GM19452 (cell line): ENCODE data around the gene FAM163A.

Experiments
- ATAC-seq: cut with Tn5 transposase; IDR thresholded peaks from one replicate; pipeline ENCODE4 v1.9.1; 2021; ENCODE audit not compliant: unreplicated experiment

FAM163A gene

GRCh38 chr1:179813626-179814545, 70.8 kb downstream of the FAM163A start:
- ATAC-seq, result no peak

DNA sequence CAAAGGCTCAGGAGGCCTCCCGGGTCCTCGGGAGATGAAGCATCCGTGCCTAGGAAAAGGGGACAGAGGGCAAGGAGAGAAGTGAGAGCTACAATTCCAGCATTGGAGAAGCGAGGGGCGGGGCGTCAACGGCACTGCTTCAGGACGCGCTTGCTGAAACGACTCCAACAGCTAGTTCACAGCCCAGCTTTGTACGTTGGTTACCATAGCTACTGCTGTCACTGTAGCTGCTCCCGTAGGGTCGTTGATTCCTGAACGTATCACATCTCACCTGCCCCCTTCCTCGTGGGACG, 71.4 kb downstream of the FAM163A start:
- ATAC-seq, result no peak

GRCh38 chr1:179815641-179816040, 72.5 kb downstream of the FAM163A start:
- ATAC-seq, result no peak

- ATAC-seq, result no peak
Measured at GRCh38 chr1:179816196-179816960, 73.3 kb downstream of the FAM163A start.

DNA sequence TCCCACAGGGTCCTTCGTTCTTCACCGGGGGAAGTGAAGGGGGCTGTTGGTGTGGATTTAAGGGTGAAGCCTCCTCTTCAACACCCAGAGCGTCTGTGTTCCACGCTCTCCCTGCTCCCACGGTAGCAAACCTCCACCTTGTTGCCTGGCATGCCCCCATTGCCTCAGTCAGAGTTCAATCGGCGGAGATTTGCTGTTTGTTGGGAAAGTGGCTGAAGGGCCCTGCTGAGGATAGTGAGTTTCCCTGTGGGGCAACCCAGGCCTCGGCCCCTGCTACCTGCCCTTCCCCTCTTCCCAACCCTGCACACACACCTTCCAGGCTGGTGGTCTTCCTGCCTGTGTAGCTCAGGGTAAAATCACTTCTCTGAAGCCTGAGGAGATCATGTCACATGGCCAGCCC, 74.0 kb downstream of the FAM163A start:
- no peak for ATAC-seq

DNA sequence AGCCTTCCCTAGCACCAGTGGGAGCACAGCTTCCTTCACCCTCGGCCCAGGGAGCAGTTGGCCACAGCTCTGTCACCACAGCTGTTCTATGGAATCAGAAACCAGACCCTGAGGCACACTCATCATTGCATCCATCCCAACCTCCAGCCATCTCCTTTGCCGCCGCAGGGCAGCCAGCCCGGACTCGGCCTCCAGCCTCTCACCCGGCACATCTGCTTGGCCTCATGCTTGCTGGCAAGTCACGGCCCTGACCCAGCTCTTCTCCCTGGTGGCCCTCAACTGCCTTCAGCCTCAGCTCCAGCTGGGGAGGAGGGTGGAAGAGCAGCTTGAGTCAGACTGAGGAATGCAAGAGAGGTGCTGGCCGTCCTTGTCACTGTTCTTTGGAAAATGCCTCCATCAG, 74.7 kb downstream of the FAM163A start:
- no peak for ATAC-seq

- no peak for ATAC-seq
Measured at GRCh38 chr1:179818260-179818659, 75.2 kb downstream of the FAM163A start.

DNA sequence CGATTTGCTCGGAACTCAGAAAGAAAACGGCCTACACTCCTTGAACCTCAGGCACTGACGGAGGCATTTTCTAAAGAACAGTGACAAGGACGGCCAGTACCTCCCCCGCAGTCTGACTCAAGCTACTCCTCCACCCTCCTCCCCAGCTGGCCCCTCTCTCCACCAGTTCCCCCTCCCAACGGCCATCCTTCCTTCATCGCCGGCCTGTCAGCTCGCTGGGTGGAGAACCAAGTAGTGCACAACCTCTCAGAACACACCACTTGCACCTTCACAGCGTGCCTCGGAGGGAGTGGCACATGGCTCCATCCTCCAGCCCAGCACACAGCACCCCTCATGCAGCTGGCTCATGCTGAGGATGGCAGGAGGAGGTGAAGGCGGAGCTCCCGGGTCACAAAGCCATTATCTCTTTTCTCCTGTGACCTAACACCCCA, 75.7 kb downstream of the FAM163A start:
- ATAC-seq, result no peak

GRCh38 chr1:179820226-179820970, 77.3 kb downstream of the FAM163A start:
- no peak for ATAC-seq

DNA sequence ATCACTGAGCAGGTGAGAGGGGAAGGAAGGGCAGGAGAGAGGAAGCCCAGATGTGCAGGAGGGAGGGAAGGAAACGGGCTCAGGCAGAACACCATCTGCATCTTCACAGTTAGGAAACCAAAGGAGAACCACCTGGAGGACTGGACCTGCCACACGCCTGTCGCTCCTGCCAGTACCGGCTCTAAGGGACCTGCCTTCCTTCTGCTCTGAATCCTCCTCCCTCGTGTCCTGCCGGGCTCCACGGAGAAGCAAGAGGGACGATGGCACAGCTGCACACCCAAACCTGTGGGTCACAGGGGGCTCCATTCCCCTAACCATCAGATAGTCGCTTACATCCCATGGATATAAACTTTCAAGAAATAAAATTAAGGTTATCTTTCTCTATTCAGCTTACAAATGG, 78.4 kb downstream of the FAM163A start:
- no peak for ATAC-seq

DNA sequence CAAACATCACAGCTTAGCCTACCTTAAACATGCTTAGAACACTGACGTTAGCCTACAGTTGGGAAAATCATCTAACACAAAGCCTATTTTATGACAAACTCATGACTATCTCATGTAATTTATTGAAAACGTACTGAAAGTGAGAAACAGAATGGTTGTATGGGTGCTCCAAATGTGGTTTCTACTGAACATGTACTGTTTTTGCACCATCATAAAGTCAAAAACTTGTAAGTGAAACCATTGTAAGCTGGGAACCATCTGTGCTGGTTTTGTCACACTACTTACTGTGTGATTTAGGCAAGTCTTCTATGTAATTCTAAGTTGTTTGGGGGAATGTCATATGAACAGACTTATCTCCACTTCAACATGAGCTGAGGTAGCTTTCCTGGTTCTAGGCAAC, 79.0 kb downstream of the FAM163A start:
- no peak for ATAC-seq

DNA sequence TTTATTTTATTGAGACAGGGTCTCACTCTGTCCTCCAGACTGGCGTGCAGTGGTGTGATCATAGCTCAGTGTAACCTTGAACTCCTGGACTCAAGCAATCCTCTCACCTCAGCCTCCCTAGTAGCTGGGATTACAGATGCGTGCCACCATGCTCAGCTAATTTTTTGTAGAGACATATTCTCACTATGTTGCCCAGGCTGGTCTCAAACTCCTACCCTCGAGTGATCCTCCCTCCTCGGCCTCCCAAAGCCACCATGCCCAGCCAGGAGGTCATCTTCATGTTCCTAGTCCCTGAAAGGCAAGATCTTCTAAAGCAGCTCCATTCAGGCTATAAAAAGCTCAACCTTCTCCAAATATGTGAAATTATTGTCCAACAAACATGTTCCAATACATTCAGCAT, 80.6 kb downstream of the FAM163A start:
- ATAC-seq, result no peak

GRCh38 chr1:179824265-179824664, 81.2 kb downstream of the FAM163A start:
- no peak for ATAC-seq

GRCh38 chr1:179825206-179825605, 82.1 kb downstream of the FAM163A start:
- no peak for ATAC-seq

DNA sequence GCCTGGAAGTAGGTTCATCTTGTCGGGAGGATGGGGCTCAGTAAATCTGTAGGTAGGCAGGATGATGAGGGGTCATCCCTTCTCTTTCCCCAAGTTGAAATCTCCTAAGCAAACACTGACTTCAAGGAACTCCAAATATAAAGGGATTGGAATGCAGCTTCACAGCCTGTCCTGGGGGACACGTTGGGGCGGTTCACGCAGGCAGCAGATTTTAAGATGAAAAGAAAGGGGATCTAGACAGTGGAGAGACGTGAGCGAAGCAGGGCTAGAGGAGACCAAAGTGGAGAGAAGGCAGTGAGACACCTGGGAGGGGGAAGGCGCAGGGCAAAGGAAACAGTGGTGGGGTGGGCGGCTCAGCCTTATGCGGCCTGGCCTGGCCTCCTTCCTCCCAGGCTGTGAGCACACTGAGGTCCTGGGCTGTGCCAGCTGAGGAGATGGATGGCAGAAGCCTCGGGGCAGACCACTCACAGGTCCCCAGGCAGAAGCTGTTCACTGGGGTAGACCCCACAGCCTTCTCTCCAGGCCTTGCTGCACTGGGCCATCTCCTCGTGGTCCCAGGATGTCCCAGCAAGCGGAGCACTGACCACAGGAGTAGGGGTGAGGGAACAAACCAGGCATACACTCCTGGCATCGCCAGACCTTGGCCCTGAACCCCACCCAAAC, 82.8 kb downstream of the FAM163A start:
- ATAC-seq, result no peak

DNA sequence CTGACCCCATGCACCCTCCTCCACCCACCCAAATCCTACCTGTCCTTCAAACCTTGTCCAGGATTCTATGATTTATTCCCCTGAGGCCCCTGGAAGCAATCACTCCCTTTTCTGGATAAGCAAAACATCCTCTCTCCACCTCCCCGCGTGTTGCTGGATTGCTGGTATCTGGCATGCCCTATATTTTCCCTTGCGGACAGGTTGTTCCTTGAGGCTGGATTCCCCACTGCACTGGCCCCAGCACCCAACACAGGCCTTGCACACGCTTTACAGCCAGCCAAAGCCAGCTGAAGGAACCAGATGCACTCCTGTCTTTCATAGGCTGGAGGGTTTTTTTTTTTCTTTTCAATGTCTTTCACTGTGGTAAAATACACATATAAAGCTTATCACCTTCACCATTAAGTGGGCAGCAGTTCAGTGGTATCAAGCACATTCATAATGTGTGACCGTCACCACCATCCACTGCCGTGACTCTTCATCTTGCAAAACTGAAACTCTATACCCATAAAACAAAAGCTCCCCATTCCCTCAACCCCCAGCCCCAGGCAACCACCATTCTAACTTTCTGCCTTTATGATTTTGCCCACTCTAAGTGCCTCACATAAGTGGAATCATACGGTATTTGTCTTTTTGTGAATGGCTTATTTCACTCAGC, 83.7 kb downstream of the FAM163A start:
- no peak for ATAC-seq

DNA sequence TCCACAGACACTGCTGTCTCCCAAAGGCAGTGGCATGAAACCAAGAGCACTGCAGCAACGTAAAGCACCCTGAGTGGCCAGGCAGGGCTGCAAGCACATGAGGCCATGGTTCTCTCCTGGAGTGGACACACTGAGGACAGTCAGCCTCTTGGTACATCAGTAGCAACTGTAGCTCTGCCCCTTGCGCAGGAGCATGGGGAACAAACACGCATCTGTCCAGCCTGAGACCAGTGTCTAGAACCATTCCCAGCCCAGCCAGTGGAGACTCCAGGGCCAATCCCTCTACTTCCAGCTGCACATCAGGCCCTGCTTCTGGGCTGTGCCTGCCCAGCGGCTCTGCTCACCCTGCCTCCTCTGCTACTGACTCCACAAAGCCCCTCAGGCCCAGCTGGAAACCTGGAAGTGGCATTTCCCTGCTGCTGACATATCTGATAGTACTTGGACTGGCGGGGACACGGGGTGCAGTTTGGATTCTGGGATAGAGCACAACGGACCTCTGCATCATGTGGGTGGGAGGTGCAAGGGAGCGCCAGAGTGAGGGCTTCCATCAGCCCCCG, 85.5 kb downstream of the FAM163A start:
- ATAC-seq, result no peak

- no peak for ATAC-seq
Measured at GRCh38 chr1:179831225-179831624, 88.1 kb downstream of the FAM163A start.

DNA sequence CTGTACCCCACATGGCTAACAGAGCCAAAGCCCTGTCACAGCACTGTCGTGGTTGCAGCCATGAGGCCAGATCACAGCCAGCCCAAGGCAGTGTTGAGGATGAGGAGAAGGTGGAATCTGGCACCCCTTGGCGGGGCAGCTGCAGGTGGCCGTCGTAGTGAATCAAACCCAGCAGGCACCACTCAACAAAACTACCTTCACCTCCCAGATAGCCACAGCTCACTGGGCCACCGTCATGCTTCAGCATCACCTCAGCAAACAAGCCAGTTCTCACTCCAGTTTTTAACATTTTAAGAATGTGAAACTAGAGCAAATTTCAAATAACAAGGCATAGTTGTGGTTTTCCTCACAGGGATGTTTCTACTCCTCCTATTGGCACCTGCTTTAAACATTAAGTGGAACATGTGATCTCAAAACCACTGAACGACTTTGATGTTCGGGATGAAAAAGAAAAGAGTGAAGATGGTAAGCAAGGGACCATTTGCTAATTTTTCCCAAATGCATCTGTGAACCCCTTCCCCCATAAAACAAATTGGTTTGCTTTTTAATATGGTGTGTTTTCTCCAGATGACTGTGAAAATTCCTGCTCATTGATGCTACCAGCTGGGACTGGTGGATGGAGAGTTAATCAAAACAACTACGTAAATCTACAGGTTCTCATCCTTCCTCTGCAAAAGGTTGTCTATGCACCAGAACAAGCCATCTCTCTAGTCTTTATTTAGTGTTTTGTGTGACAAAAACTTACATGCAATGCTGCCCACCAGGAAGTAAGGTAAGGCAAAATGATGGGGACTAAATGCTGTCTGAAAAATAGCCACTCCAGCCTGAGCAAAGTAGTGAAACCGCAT, 89.0 kb downstream of the FAM163A start:
- no peak for ATAC-seq
